Endodermal cell (in vitro differentiated cells): Measurements from ENCODE around the gene FBXW11. TPM values are rescaled to one million over a fixed set of nuclear protein-coding genes. Genes with fewer than 3 reads are reported as not detected.

Source experiments
- DNase-seq: peaks from one replicate; pipeline ENCODE4 v3.0.0-alpha.2; 2017
- H3K27ac ChIP-seq: 2 replicates; pipeline ENCODE4 v1.5.1; 2013; ENCODE audit warnings: mild to moderate bottlenecking, low read depth, low read length, moderate library complexity
- H3K27me3 ChIP-seq: 2 replicates; pipeline ENCODE4 v1.6.1; 2013; ENCODE audit warnings: mild to moderate bottlenecking, low read length, moderate library complexity; ENCODE audit not compliant: insufficient read depth, control insufficient read depth, poor library complexity, severe bottlenecking
- H3K36me3 ChIP-seq: 2 replicates; pipeline ENCODE4 v1.7.0; 2013; ENCODE audit warnings: mild to moderate bottlenecking, low read length, moderate library complexity; ENCODE audit not compliant: control insufficient read depth, insufficient read depth
- H3K4me1 ChIP-seq: one replicate; pipeline ENCODE4 v1.7.0; 2013; ENCODE audit warnings: low read length; ENCODE audit not compliant: control insufficient read depth, insufficient read depth
- H3K4me3 ChIP-seq: 2 replicates; pipeline ENCODE4 v1.5.1; 2013; ENCODE audit warnings: mild to moderate bottlenecking, low read length, moderate library complexity
- H3K9ac ChIP-seq: 2 replicates; pipeline ENCODE4 v1.6.1; 2013; ENCODE audit warnings: mild to moderate bottlenecking, low read length, moderate library complexity; ENCODE audit not compliant: poor library complexity, severe bottlenecking; ENCODE audit errors: extremely low read depth
- H3K9me3 ChIP-seq: 2 replicates; pipeline ENCODE4 v1.6.1; 2013; ENCODE audit warnings: mild to moderate bottlenecking, low read length, moderate library complexity; ENCODE audit not compliant: control insufficient read depth
- H3K27ac Mint-ChIP-seq: 2 replicates; pipeline ENCODE4 v1.8.0; 2020; ENCODE audit warnings: mixed read lengths
- H3K27me3 Mint-ChIP-seq: 2 replicates; pipeline ENCODE4 v1.8.0; 2021; ENCODE audit warnings: mild to moderate bottlenecking, mixed read lengths; ENCODE audit not compliant: insufficient read depth
- H3K36me3 Mint-ChIP-seq: 2 replicates; pipeline ENCODE4 v1.8.0; 2020; ENCODE audit warnings: low read depth, mixed read lengths
- H3K4me1 Mint-ChIP-seq: 2 replicates; pipeline ENCODE4 v1.8.0; 2020; ENCODE audit warnings: mixed read lengths
- H3K4me3 Mint-ChIP-seq: 2 replicates; pipeline ENCODE4 v1.8.0; 2020; ENCODE audit warnings: mild to moderate bottlenecking, moderate library complexity, mixed read lengths
- H3K9me3 Mint-ChIP-seq: 2 replicates; pipeline ENCODE4 v1.8.0; 2020; ENCODE audit warnings: mild to moderate bottlenecking, mixed read lengths
- CTCF ChIP-seq: fragments of 200-600 bp; sonication (generic); conservative IDR thresholded peaks from 2 replicates; pipeline ENCODE4 v1.5.0; 2021; ENCODE audit warnings: antibody characterized with exemption, mild to moderate bottlenecking
- WGBS, 2 experiments: methylation state at CpG; one replicate each; pipeline versions ENCODE4 v1.1.5 to v1.1.7; 2013; ENCODE audit warnings: missing lambda C conversion rate in 2 of 2, mixed read lengths in 1 of 2; ENCODE audit not compliant: insufficient coverage in 1 of 2, insufficient read length in 1 of 2; 5-methylcytosine and 5-hydroxymethylcytosine counted together
- total RNA-seq, 2 donors: library from RNA; stranded (reverse); fragmentation: NEBNext Ultra II Directional in 1 of 2; extraction: Animal tissue kit (Norgen Biotek cat#: 25700) in 1 of 2; gene quantifications; 2 replicates in 1 of 2; 3 replicates in 1 of 2; pipeline ENCODE4 v1.2.1, GENCODE V29; 2021

The FBXW11 gene
- total RNA-seq, 2 donors from 2014 or later = 42.2 to 49.4 TPM

DNA sequence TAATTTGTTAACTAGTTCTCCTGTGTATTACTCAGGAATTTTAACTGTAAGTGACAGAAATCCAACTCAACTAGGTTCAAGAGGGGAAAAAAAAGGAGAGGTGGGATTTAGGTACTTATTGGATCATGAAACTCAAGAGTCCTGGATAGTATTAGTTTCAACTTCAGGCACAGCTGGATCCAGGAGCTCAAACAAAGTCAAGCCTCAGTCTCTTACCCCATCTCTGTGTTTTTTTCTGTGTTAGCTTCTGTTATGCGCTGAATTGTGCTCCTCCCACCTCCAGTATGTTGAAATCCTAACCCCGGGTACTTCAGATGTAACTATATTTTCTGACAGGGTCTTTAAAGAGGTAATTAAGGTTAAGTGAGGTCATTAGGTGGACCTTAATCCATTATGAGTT is 167.3 kb downstream of the FBXW11 start:
- no peak for TF ChIP-seq CTCF
- Histone ChIP-seq H3K9me3 (no peaks in the 10 kb centered on the region), H3K9ac (no peak overlapping the region), H3K27ac (no peak overlapping the region), H3K36me3 (no peaks in the 10 kb centered on the region), H3K4me3 (no peak overlapping the region), H3K27me3 (no peaks in the 10 kb centered on the region), H3K4me1 (no peaks in the 10 kb centered on the region)
- Mint-ChIP-seq H3K27ac (no peak overlapping the region), H3K4me3 (no peak overlapping the region), H3K9me3 (no peaks in the 10 kb centered on the region), H3K27me3 (peaks cover 3% of the 10 kb centered on the region), H3K4me1 (peaks cover 2% of the 10 kb centered on the region), H3K36me3 (peaks cover 10% of the 10 kb centered on the region)
- 80 to 94% methylated on average over 1 to 2 of the region's 2 CpGs for WGBS, 2 experiments
- no peak for DNase-seq

- Histone ChIP-seq H3K27me3 (no peaks in the 10 kb centered on the region), H3K4me1 (no peaks in the 10 kb centered on the region), H3K27ac (no peak overlapping the region), H3K4me3 (no peak overlapping the region), H3K9me3 (peaks cover 7% of the 10 kb centered on the region), H3K36me3 (no peaks in the 10 kb centered on the region), H3K9ac (no peak overlapping the region)
- Mint-ChIP-seq H3K9me3 (peaks cover 3% of the 10 kb centered on the region), H3K4me1 (peaks cover 2% of the 10 kb centered on the region), H3K27me3 (peaks cover 3% of the 10 kb centered on the region), H3K27ac (no peak overlapping the region), H3K4me3 (no peak overlapping the region), H3K36me3 (peaks cover 10% of the 10 kb centered on the region)
- 78 to 84% methylated on average over 5 to 12 of the region's 12 CpGs for WGBS, 2 experiments
- no peak for TF ChIP-seq CTCF
- no peak for DNase-seq
These were observed 168.4 kb downstream of the FBXW11 start for GRCh38 chr5:171838066-171838465.

GRCh38 chr5:171837522-171837921 is 168.9 kb downstream of the FBXW11 start:
- no peaks in the 10 kb centered on the region for H3K27me3 ChIP-seq
- H3K36me3 ChIP-seq = no peaks in the 10 kb centered on the region
- H3K27ac Mint-ChIP-seq = no peak overlapping the region
- peaks cover 8% of the 10 kb centered on the region for H3K9me3 ChIP-seq
- no peak for DNase-seq
- H3K9ac ChIP-seq = no peak overlapping the region
- H3K36me3 Mint-ChIP-seq = peaks cover 10% of the 10 kb centered on the region
- H3K4me1 ChIP-seq = no peaks in the 10 kb centered on the region
- H3K4me1 Mint-ChIP-seq = peaks cover 4% of the 10 kb centered on the region
- peaks cover 4% of the 10 kb centered on the region for H3K9me3 Mint-ChIP-seq
- no peak overlapping the region for H3K27ac ChIP-seq
- peaks cover 3% of the 10 kb centered on the region for H3K27me3 Mint-ChIP-seq
- H3K4me3 Mint-ChIP-seq = no peak overlapping the region
- H3K4me3 ChIP-seq = no peak overlapping the region
- no peak for TF ChIP-seq CTCF
